Smooth muscle cell (in vitro differentiated cells): ENCODE results near the gene TPI1. TPM values are rescaled to one million over a fixed set of nuclear protein-coding genes. Genes with fewer than 3 reads are reported as not detected.

Experiments
- DNase-seq: peaks from one replicate; lab custom pipeline; 2025; ENCODE audit not compliant: unreplicated experiment; lab: John Stamatoyannopoulos, UW
- H2AFZ ChIP-seq: fragments of 200-600 bp; sonication (generic); 2 replicates; pipeline ENCODE4 v1.6.0; 2016; ENCODE audit warnings: antibody characterized with exemption, low read depth, mild to moderate bottlenecking
- H3F3A ChIP-seq: fragments of 200-600 bp; sonication (generic); 2 replicates; pipeline ENCODE4 v1.6.0; 2017; ENCODE audit warnings: antibody characterized with exemption, low read depth
- H3K27ac ChIP-seq: fragments of 200-600 bp; sonication (generic); 2 replicates; pipeline ENCODE4 v1.5.1; 2016; ENCODE audit warnings: low read depth, mild to moderate bottlenecking
- H3K27me3 ChIP-seq: fragments of 200-600 bp; sonication (generic); 2 replicates; pipeline ENCODE4 v1.6.1; 2016; ENCODE audit warnings: low read depth, mild to moderate bottlenecking
- H3K36me3 ChIP-seq: fragments of 200-600 bp; sonication (generic); 2 replicates; pipeline ENCODE4 v1.5.1; 2016; ENCODE audit warnings: low read depth
- H3K4me1 ChIP-seq: fragments of 200-600 bp; sonication (generic); 2 replicates; pipeline ENCODE4 v1.5.1; 2016; ENCODE audit warnings: low read depth
- H3K4me2 ChIP-seq: fragments of 200-600 bp; sonication (generic); 2 replicates; pipeline ENCODE4 v1.6.0; 2016; ENCODE audit warnings: mild to moderate bottlenecking
- H3K4me3 ChIP-seq: fragments of 200-600 bp; sonication (generic); 2 replicates; pipeline ENCODE4 v1.5.1; 2016; ENCODE audit warnings: mild to moderate bottlenecking
- H3K79me2 ChIP-seq: fragments of 200-600 bp; sonication (generic); 2 replicates; pipeline ENCODE4 v1.6.0; 2016; ENCODE audit warnings: low read depth, mild to moderate bottlenecking
- H3K9ac ChIP-seq: fragments of 200-600 bp; sonication (generic); 2 replicates; pipeline ENCODE4 v1.6.0; 2016; ENCODE audit warnings: low read depth
- H3K9me3 ChIP-seq: fragments of 200-600 bp; sonication (generic); replicated peaks from 2 replicates; pipeline ENCODE4 v1.5.1; 2016; ENCODE audit warnings: low read depth
- H4K20me1 ChIP-seq: fragments of 200-600 bp; sonication (generic); 2 replicates; pipeline ENCODE4 v1.6.0; 2016; ENCODE audit warnings: low read depth
- WGBS: methylation state at CpG from one replicate; pipeline ENCODE4 v1.1.7; 2016; ENCODE audit warnings: low lambda C conversion rate; 5-methylcytosine and 5-hydroxymethylcytosine counted together
- polyA plus RNA-seq: library from polyadenylated mRNA; unstranded; fragments of >200 nt; fragmentation: Nextera tagmentation; extraction: Ambion mirVana; gene quantifications from 2 replicates; pipeline ENCODE4 v1.2.1, GENCODE V29; 2016
- total RNA-seq: library from RNA; depleted of rRNA; stranded (reverse); fragments of >200 nt; gene quantifications from 2 replicates; pipeline ENCODE4 v1.2.3, GENCODE V29; 2014
- TF ChIP-seq, protein P1 (sequence below): fragments of 200-600 bp; sonication (generic); IDR thresholded peaks from 2 replicates; pipeline ENCODE4 v1.5.1; 2017; ENCODE audit warnings: borderline replicate concordance, mild to moderate bottlenecking, antibody characterized with exemption; ENCODE audit not compliant: insufficient read depth, poor library complexity, severe bottlenecking

TPI1 gene
- total and polyA plus RNA-seq, 2 experiments from 2014 or later: 1,199 to 2,097 TPM

DNA sequence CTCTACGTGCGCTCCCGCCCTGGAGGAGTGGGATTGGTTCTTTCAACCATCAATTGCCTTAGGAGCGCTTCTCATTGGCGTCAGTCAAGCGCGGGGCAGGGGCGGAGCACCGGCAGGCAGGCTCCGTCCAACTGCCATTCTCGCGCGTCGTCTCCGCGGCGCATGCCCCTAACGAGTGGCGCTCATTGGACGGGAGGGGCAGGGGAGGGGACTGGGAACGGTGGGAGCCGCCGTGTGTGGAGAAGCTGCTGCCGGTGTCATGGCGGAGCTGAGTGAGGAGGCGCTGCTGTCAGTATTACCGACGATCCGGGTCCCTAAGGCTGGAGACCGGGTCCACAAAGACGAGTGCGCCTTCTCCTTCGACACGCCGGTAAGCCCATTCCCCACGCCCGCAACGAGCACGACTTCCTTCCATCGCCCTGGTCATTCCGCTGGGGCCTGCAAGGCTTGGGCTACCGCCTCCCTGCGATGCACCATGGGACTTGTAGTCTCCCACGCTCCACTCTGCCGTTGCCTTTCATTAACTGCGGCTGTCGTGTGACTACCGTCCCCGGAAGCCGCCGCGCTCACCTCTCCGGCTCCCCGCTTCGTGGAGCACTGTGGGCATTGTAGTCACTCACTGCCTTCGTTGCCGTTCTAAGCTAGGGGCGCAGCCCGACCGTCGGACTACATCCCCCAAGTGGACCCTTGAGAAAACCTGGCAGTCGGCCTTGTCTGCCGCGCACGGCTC is 15.2 kb upstream of the TPI1 start, which contains the start of gene USP5:
USP5 (plus strand) TSS at position 230 of the 730 bp plus-strand sequence; CDS start at position 260, 30 bp downstream.
- no peaks in the 10 kb centered on the region for H3K9me3 ChIP-seq
- H3K4me2 ChIP-seq: peak within 1 kb of the TSS; percentile 84
- TF ChIP-seq, protein P1, sequence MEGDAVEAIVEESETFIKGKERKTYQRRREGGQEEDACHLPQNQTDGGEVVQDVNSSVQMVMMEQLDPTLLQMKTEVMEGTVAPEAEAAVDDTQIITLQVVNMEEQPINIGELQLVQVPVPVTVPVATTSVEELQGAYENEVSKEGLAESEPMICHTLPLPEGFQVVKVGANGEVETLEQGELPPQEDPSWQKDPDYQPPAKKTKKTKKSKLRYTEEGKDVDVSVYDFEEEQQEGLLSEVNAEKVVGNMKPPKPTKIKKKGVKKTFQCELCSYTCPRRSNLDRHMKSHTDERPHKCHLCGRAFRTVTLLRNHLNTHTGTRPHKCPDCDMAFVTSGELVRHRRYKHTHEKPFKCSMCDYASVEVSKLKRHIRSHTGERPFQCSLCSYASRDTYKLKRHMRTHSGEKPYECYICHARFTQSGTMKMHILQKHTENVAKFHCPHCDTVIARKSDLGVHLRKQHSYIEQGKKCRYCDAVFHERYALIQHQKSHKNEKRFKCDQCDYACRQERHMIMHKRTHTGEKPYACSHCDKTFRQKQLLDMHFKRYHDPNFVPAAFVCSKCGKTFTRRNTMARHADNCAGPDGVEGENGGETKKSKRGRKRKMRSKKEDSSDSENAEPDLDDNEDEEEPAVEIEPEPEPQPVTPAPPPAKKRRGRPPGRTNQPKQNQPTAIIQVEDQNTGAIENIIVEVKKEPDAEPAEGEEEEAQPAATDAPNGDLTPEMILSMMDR: no peak
- peaks cover 20% of the 10 kb centered on the region for H3K79me2 ChIP-seq
- H3K27me3 ChIP-seq: no peaks in the 10 kb centered on the region
- H3F3A ChIP-seq: peaks cover 7% of the 10 kb centered on the region
- whole genome bisulfite sequencing: under 1% methylated on average over 59 of the region's 65 CpGs
- H3K4me3 ChIP-seq: peak within 1 kb of the TSS; percentile 69
- no peaks in the 10 kb centered on the region for H3K4me1 ChIP-seq
- DNase-seq: peak; percentile 98
- H3K9ac ChIP-seq: peak within 1 kb of the TSS; percentile 35
- peak within 1 kb of the TSS; percentile 65 for H2AFZ ChIP-seq
- H3K27ac ChIP-seq: peak within 1 kb of the TSS; percentile 82
- no peaks in the 10 kb centered on the region for H3K36me3 ChIP-seq
- peaks cover 3% of the 10 kb centered on the region for H4K20me1 ChIP-seq

DNA sequence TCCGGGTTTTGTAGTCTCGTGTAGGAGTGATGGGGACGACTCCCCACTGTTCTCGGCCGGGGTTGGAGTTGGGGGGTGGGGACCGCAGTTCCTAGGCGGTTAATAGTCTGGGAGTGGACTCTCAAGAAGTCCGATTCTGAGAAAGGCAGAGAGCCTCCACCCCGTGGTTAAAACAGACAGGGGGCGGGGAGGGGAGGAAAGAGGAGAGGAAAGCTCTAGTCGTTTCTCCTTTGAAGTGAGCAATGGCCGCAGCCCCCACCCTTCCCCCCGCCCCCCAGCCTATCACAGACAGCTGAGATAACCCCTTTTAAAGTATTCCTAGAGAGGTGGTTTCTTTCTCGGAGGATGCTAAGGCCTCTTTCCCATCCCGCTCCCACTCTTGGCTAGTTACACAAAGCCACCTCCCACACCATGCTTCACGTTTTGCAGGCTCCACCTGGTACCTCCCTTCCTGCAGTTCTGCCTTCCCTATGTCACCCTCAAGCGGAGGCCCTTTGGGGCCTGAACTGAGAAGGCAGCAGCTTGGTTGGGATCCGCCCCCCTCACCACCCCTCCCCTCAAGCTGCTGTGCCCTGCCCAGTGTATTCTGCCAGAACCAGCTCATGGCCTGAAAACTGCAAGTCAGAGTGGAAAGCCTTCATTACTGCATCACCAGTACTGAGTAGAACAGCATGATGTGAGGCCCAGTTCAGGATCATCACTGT is 14.5 kb upstream of the TPI1 start:
- WGBS: 1% methylated on average over 15 of the region's 18 CpGs
- Histone ChIP-seq H3K27me3 (no peaks in the 10 kb centered on the region), H3K4me2 (peak overlapping the region; percentile 83), H3K79me2 (peaks cover 20% of the 10 kb centered on the region), H3K4me3 (peak overlapping the region; percentile 69), H4K20me1 (peaks cover 3% of the 10 kb centered on the region), H3K9ac (peak overlapping the region; percentile 21), H3K27ac (peak overlapping the region; percentile 43), H3K4me1 (no peaks in the 10 kb centered on the region), H3K36me3 (no peaks in the 10 kb centered on the region), H3K9me3 (no peaks in the 10 kb centered on the region), H2AFZ (no peak overlapping the region), H3F3A (peaks cover 7% of the 10 kb centered on the region)
- TF ChIP-seq, protein P1: no peak
- DNase-seq: no peak

DNA sequence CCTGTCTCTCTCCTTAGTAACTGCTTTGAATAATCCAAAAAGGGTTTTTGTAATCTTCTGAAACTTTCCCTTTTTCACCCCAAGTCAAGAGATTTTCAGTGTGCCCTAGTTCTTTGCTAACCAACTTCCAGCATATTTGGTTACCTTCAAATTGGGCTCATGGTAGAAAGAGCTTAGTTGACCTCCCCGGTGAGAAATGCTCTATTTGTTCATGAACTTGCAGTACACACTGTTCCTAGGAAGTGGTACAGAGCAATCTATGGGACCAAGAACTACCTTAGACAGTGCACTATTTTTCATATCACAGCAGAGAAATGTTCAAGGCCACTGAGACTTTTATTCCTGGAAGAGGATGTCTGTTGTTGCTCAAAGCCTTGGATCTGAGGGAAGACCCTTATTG is 13.7 kb upstream of the TPI1 start:
- 88% methylated on average over 1 of the region's 1 CpG for WGBS
- DNase-seq: no peak
- Histone ChIP-seq H3K4me2 (peak overlapping the region; percentile 83), H4K20me1 (peaks cover 3% of the 10 kb centered on the region), H2AFZ (no peak overlapping the region), H3K79me2 (peaks cover 20% of the 10 kb centered on the region), H3K27me3 (no peaks in the 10 kb centered on the region), H3K4me3 (peak overlapping the region; percentile 69), H3K36me3 (no peaks in the 10 kb centered on the region), H3K9ac (peak overlapping the region; percentile 21), H3K4me1 (no peaks in the 10 kb centered on the region), H3K9me3 (no peaks in the 10 kb centered on the region), H3F3A (peaks cover 7% of the 10 kb centered on the region), H3K27ac (peak overlapping the region; percentile 43)
- TF ChIP-seq, protein P1: no peak
